Caco-2 (cell line): ENCODE results near the gene TSPAN6. TPM values are rescaled to one million over a fixed set of nuclear protein-coding genes. Genes with fewer than 3 reads are reported as not detected.

Experiments used
- BruUV-seq: library from RNA; stranded (reverse); fragments of 400-500 nt; replicated peaks from 2 replicates; lab custom pipeline; 2021; lab: Mats Ljungman, UMichigan
- CTCF ChIA-PET: fragments of 300-600 bp; sonication (Branson Sonifier 250); formaldehyde crosslinking; loops from one replicate; lab custom pipeline; 2022; ENCODE audit warnings: antibody characterized with exemption; lab: Charles Lee
- POLR2A ChIA-PET: fragments of 300-600 bp; sonication (Branson Sonifier 250); formaldehyde crosslinking; loops from one replicate; lab custom pipeline; 2022; ENCODE audit warnings: antibody characterized with exemption; lab: Charles Lee
- DNase-seq, 2 experiments: peaks; one replicate each; pipeline versions ENCODE4 v3.0.0 to v3.0.0-alpha.2; 2020 to 2022
- H3K27me3 ChIP-seq: replicated peaks from 2 replicates; pipeline ENCODE4 v1.6.0; 2011; ENCODE audit warnings: low read length; ENCODE audit not compliant: control insufficient read depth, insufficient read depth
- H3K36me3 ChIP-seq: 2 replicates; pipeline ENCODE4 v1.5.1; 2011; ENCODE audit warnings: low read length; ENCODE audit not compliant: control insufficient read depth, insufficient read depth
- H3K4me1 ChIP-seq: fragments of 250-450 bp; sonication (Bioruptor Pico); 2 replicates; pipeline ENCODE4 v1.5.1; 2020; ENCODE audit warnings: mild to moderate bottlenecking
- H3K4me3 ChIP-seq: 2 replicates; pipeline ENCODE4 v1.5.1; 2011; ENCODE audit warnings: low read depth, mild to moderate bottlenecking, control low read depth, low read length
- H3K9me3 ChIP-seq: fragments of 250-450 bp; sonication (Bioruptor Pico); 2 replicates; pipeline ENCODE4 v1.5.1; 2020; ENCODE audit warnings: mild to moderate bottlenecking, moderate library complexity
- H3K27ac Mint-ChIP-seq: one replicate; pipeline ENCODE4 v1.8.0; 2022; ENCODE audit warnings: mixed read lengths; ENCODE audit not compliant: unreplicated experiment
- H3K27me3 Mint-ChIP-seq: one replicate; pipeline ENCODE4 v1.8.0; 2022; ENCODE audit warnings: mixed read lengths; ENCODE audit not compliant: insufficient read depth, unreplicated experiment
- H3K36me3 Mint-ChIP-seq: one replicate; pipeline ENCODE4 v1.8.0; 2022; ENCODE audit warnings: mild to moderate bottlenecking, mixed read lengths; ENCODE audit not compliant: insufficient read depth, unreplicated experiment
- H3K4me1 Mint-ChIP-seq: one replicate; pipeline ENCODE4 v1.8.0; 2022; ENCODE audit warnings: low read depth, mixed read lengths; ENCODE audit not compliant: unreplicated experiment
- H3K4me3 Mint-ChIP-seq: one replicate; pipeline ENCODE4 v1.8.0; 2022; ENCODE audit warnings: mild to moderate bottlenecking, moderate library complexity, mixed read lengths; ENCODE audit not compliant: unreplicated experiment
- H3K9me3 Mint-ChIP-seq: one replicate; pipeline ENCODE4 v1.8.0; 2022; ENCODE audit warnings: mixed read lengths; ENCODE audit not compliant: unreplicated experiment
- CTCF ChIP-seq, 2 experiments: fragments of 200-600 bp in 1 of 2; IDR thresholded peaks; 1 replicate in 1 of 2; 2 replicates in 1 of 2; pipeline versions ENCODE4 v1.5.1 to v1.8.0; 2011 to 2022; ENCODE audit warnings: antibody characterized with exemption in 1 of 2, control low read depth in 1 of 2, inconsistent platforms in 1 of 2, low read depth in 1 of 2, low read length in 1 of 2, mild to moderate bottlenecking in 1 of 2, moderate library complexity in 1 of 2; ENCODE audit not compliant: insufficient read depth in 1 of 2, severe bottlenecking in 1 of 2, unreplicated experiment in 1 of 2
- intact Hi-C: fragments of 100-400 bp; cut with micrococcal nuclease; formaldehyde crosslinking; loops from one replicate; pipeline ENCODE4 v1.10.0; 2022; ENCODE audit not compliant: unreplicated experiment
- total RNA-seq: library from RNA; stranded (reverse); gene quantifications from 2 replicates; pipeline ENCODE4 v1.2.3, GENCODE V29; 2022

The TSPAN6 gene
- total RNA-seq, 1 experiment from 2014 or later = 137 TPM

- Histone ChIP-seq H3K9me3 (no peaks in the 10 kb centered on the region), H3K27me3 (no peaks in the 10 kb centered on the region), H3K4me3 (no peak overlapping the region), H3K36me3 (no peaks in the 10 kb centered on the region), H3K4me1 (no peaks in the 10 kb centered on the region; the same call in 1 of the 2 replicates)
- H3K4me3 Mint-ChIP-seq = no peak overlapping the region
- ChIA-PET CTCF (no interaction called here), POLR2A (no interaction called here)
- BruUV-seq = no TSS peak
- H3K27me3 Mint-ChIP-seq = no peaks in the 10 kb centered on the region
- no peaks in the 10 kb centered on the region for H3K36me3 Mint-ChIP-seq
- no peaks in the 10 kb centered on the region for H3K9me3 Mint-ChIP-seq
- no peak for DNase-seq
- intact Hi-C loops = no loop called here
- no peak overlapping the region for H3K27ac Mint-ChIP-seq
- TF ChIP-seq CTCF (IDR thresholded peaks at IDR 0.05; ENCODE audit: insufficient read depth in 1 of 2, low read depth in 1 of 2, low read length in 1 of 2, severe bottlenecking in 1 of 2, unreplicated experiment in 1 of 2) = no peak
- H3K4me1 Mint-ChIP-seq = peaks cover 5% of the 10 kb centered on the region
Measured at GRCh38 chrX:100596601-100597000, 40.0 kb downstream of the TSPAN6 start.

GRCh38 chrX:100593581-100593980, 43.0 kb downstream of the TSPAN6 start:
- Histone ChIP-seq H3K4me1 (no peaks in the 10 kb centered on the region; the same call in none of the 2 replicates), H3K27me3 (no peaks in the 10 kb centered on the region), H3K9me3 (no peaks in the 10 kb centered on the region), H3K36me3 (no peaks in the 10 kb centered on the region), H3K4me3 (no peak overlapping the region)
- no peak overlapping the region for H3K4me3 Mint-ChIP-seq
- H3K36me3 Mint-ChIP-seq = no peaks in the 10 kb centered on the region
- no peaks in the 10 kb centered on the region for H3K9me3 Mint-ChIP-seq
- CTCF ChIA-PET = no interaction called here
- no TSS peak for BruUV-seq
- no peak for DNase-seq
- POLR2A ChIA-PET = no interaction called here
- TF ChIP-seq CTCF (IDR thresholded peaks at IDR 0.05; ENCODE audit: insufficient read depth in 1 of 2, low read depth in 1 of 2, low read length in 1 of 2, severe bottlenecking in 1 of 2, unreplicated experiment in 1 of 2) = no peak
- H3K4me1 Mint-ChIP-seq = peaks cover 11% of the 10 kb centered on the region
- no peaks in the 10 kb centered on the region for H3K27me3 Mint-ChIP-seq
- intact Hi-C loops = no loop called here
- H3K27ac Mint-ChIP-seq = no peak overlapping the region

GRCh38 chrX:100593126-100593525, 43.5 kb downstream of the TSPAN6 start:
- CTCF ChIA-PET = no interaction called here
- Histone ChIP-seq H3K36me3 (no peaks in the 10 kb centered on the region), H3K4me3 (no peak overlapping the region), H3K9me3 (no peaks in the 10 kb centered on the region), H3K27me3 (no peaks in the 10 kb centered on the region), H3K4me1 (no peaks in the 10 kb centered on the region; the same call in none of the 2 replicates)
- Mint-ChIP-seq H3K27me3 (no peaks in the 10 kb centered on the region), H3K4me3 (no peak overlapping the region), H3K4me1 (peaks cover 13% of the 10 kb centered on the region), H3K9me3 (no peaks in the 10 kb centered on the region), H3K27ac (no peak overlapping the region), H3K36me3 (no peaks in the 10 kb centered on the region)
- TF ChIP-seq CTCF (IDR thresholded peaks at IDR 0.05; ENCODE audit: insufficient read depth in 1 of 2, low read depth in 1 of 2, low read length in 1 of 2, severe bottlenecking in 1 of 2, unreplicated experiment in 1 of 2) = no peak
- POLR2A ChIA-PET = no interaction called here
- BruUV-seq = no TSS peak
- no peak for DNase-seq
- intact Hi-C loops = no loop called here
